B cell (primary cell): ENCODE measurements around the gene FLRT1. TPM values are rescaled to one million over a fixed set of nuclear protein-coding genes. Genes with fewer than 3 reads are reported as not detected.

ENCODE experiments used
- ATAC-seq: fragments of 200-7000 bp; cut with Tn5 transposase; one replicate; pipeline ENCODE4 v1.10.0; 2021; ENCODE audit warnings: low read depth, mild to moderate bottlenecking, moderate number of reproducible peaks, moderate library complexity
- CTCF ChIA-PET: fragments of 350-600 bp; sonication (Branson Sonifier 250); formaldehyde crosslinking; loops from one replicate; lab custom pipeline; 2021; ENCODE audit warnings: antibody characterized with exemption, inconsistent platforms; lab: Charles Lee
- POLR2A ChIA-PET: fragments of 350-600 bp; sonication (Branson Sonifier 250); formaldehyde crosslinking; loops from one replicate; lab custom pipeline; 2021; ENCODE audit warnings: antibody characterized with exemption; lab: Charles Lee
- DNase-seq: peaks from one replicate; pipeline ENCODE4 v3.0.0; 2013
- H2AFZ ChIP-seq: 2 replicates; pipeline ENCODE4 v1.6.1; 2012; ENCODE audit warnings: mild to moderate bottlenecking, low read depth, low read length; ENCODE audit not compliant: insufficient read depth, poor library complexity, severe bottlenecking
- H3K27ac ChIP-seq, 2 donors: 1 replicate in 1 of 2; 2 replicates in 1 of 2; pipeline ENCODE4 v1.5.1; 2012 to 2013; ENCODE audit warnings: low read length in 2 of 2, mild to moderate bottlenecking in 2 of 2, moderate library complexity in 1 of 2
- H3K27me3 ChIP-seq, 4 experiments: fragments of 200-600 bp in 1 of 4; sonication (generic) in 1 of 4; replicated peaks in 1 of 4; 1 replicate in 2 of 4; 2 replicates in 2 of 4; pipeline versions ENCODE4 v1.6.1 to v1.7.0; 2013 to 2016; ENCODE audit warnings: low read length in 3 of 4, mild to moderate bottlenecking in 2 of 4, mixed read lengths in 1 of 4, moderate library complexity in 1 of 4; ENCODE audit not compliant: insufficient read depth in 4 of 4, control insufficient read depth in 3 of 4; ENCODE audit errors: control extremely low read depth in 1 of 4
- H3K36me3 ChIP-seq, 2 experiments: replicated peaks in 1 of 2; 1 replicate in 1 of 2; 2 replicates in 1 of 2; pipeline versions ENCODE4 v1.6.1 to v1.7.1; 2013; ENCODE audit warnings: low read length in 1 of 2; ENCODE audit not compliant: insufficient read depth in 2 of 2, control insufficient read depth in 1 of 2; ENCODE audit errors: control extremely low read depth in 1 of 2, extremely low read depth in 1 of 2
- H3K4me1 ChIP-seq, 2 donors: fragments of 200-600 bp in 1 of 2; sonication (generic) in 1 of 2; 1 replicate in 1 of 2; 2 replicates in 1 of 2; pipeline versions ENCODE4 v1.5.1 to v1.6.1; 2013 to 2017; ENCODE audit warnings: low read length in 2 of 2; ENCODE audit not compliant: control insufficient read depth in 2 of 2, insufficient read depth in 2 of 2
- H3K4me2 ChIP-seq: replicated peaks from 2 replicates; pipeline ENCODE3; 2012; ENCODE audit warnings: mild to moderate bottlenecking, low read depth, low read length; ENCODE audit not compliant: poor library complexity, severe bottlenecking
- H3K4me3 ChIP-seq, 5 experiments: fragments of 200-600 bp in 1 of 5; sonication (generic) in 1 of 5; 1 replicate in 3 of 5; 2 replicates in 2 of 5; pipeline versions ENCODE4 v1.5.1 to v1.7.0; 2011 to 2016; ENCODE audit warnings: low read length in 4 of 5, mild to moderate bottlenecking in 4 of 5, low read depth in 2 of 5, control low read depth in 1 of 5, moderate library complexity in 1 of 5; ENCODE audit not compliant: insufficient read depth in 1 of 5; ENCODE audit errors: control extremely low read depth in 1 of 5, extremely low read depth in 1 of 5
- H3K79me2 ChIP-seq: fragments of 200-600 bp; sonication (generic); one replicate; pipeline ENCODE4 v1.6.0; 2016; ENCODE audit warnings: low read length; ENCODE audit not compliant: control insufficient read depth, insufficient read depth
- H3K9ac ChIP-seq: fragments of 200-600 bp; sonication (generic); 2 replicates; pipeline ENCODE4 v1.6.1; 2017; ENCODE audit warnings: mild to moderate bottlenecking, low read length, moderate library complexity
- H3K9me3 ChIP-seq, 3 donors: one replicate each; pipeline versions ENCODE4 v1.6.1 to v1.7.1; 2013; ENCODE audit warnings: low read length in 2 of 3; ENCODE audit not compliant: control insufficient read depth in 2 of 3, insufficient read depth in 1 of 3; ENCODE audit errors: control extremely low read depth in 1 of 3
- H4K20me1 ChIP-seq: 2 replicates; pipeline ENCODE4 v1.6.0; 2012; ENCODE audit warnings: mild to moderate bottlenecking, low read length; ENCODE audit not compliant: insufficient read depth, control insufficient read depth, poor library complexity, severe bottlenecking
- H3K27ac Mint-ChIP-seq: one replicate; pipeline ENCODE4 v1.8.0; 2021; ENCODE audit warnings: mixed read lengths
- H3K27me3 Mint-ChIP-seq: one replicate; pipeline ENCODE4 v1.8.0; 2021; ENCODE audit warnings: mixed read lengths
- H3K4me1 Mint-ChIP-seq: one replicate; pipeline ENCODE4 v1.8.0; 2021; ENCODE audit warnings: mixed read lengths
- H3K4me3 Mint-ChIP-seq: one replicate; pipeline ENCODE4 v1.8.0; 2021; ENCODE audit warnings: mixed read lengths
- H3K9me3 Mint-ChIP-seq: one replicate; pipeline ENCODE4 v1.8.0; 2022; ENCODE audit warnings: mixed read lengths; ENCODE audit not compliant: insufficient read depth
- CTCF ChIP-seq: fragments of 200-600 bp; IDR thresholded peaks from one replicate; pipeline ENCODE4 v1.8.0; 2022; ENCODE audit warnings: antibody characterized with exemption, mild to moderate bottlenecking
- EZH2 ChIP-seq: IDR thresholded peaks from 2 replicates; pipeline ENCODE4 v1.6.1; 2012; ENCODE audit warnings: borderline replicate concordance, low read depth, mild to moderate bottlenecking, moderate library complexity, low read length; ENCODE audit not compliant: insufficient read depth, poor library complexity, severe bottlenecking
- WGBS: methylation state at CpG from one replicate; pipeline ENCODE4 v1.1.5; 2013; ENCODE audit warnings: missing lambda C conversion rate; ENCODE audit not compliant: insufficient coverage; 5-methylcytosine and 5-hydroxymethylcytosine counted together
- intact Hi-C: fragments of 100-400 bp; cut with micrococcal nuclease; formaldehyde crosslinking; loops from one replicate; pipeline ENCODE4 v1.10.0; 2022
- polyA plus RNA-seq: library from polyadenylated mRNA; depleted of rRNA; stranded (reverse); fragments of >200 nt; gene quantifications from 2 replicates; pipeline ENCODE4 v1.2.3, GENCODE V29; 2012
- total RNA-seq, 2 donors: library from RNA; stranded (reverse); fragments of 120-200 nt in 1 of 2; gene quantifications; 1 replicate in 1 of 2; 2 replicates in 1 of 2; pipeline versions ENCODE4 v1.2.3 to v1.2.4, GENCODE V29; 2013 to 2022

FLRT1 gene
- total and polyA plus RNA-seq, 2 donors (not counting 1 experiment from before 2014, with no cell fraction given): not detected

- no peaks in the 10 kb centered on the region for H3K9me3 Mint-ChIP-seq
- peaks cover 56% of the 10 kb centered on the region for H4K20me1 ChIP-seq
- ATAC-seq (peak; percentile 67), DNase-seq (peak; percentile 77)
- peak overlapping the region; percentile 62 for H2AFZ ChIP-seq
- peak overlapping the region; percentile 97 for H3K4me2 ChIP-seq
- H3K4me3 Mint-ChIP-seq: peak overlapping the region; percentile 71
- H3K27me3 ChIP-seq: peaks cover 0 to 9% (median 3%) of the 10 kb centered on the region in 4 experiments
- ChIA-PET CTCF (interaction anchor here (0.7 to 4.5 kb wide), 13 partner anchors 9 to 230 kb away, joined by 3 to 102 read pairs (median 4); partner anchors contain the start of gene ZFTA), POLR2A (interaction anchor here (0.6 to 1.9 kb wide), 2 partner anchors 14 to 26 kb away, joined by 4 to 5 read pairs; partner anchors contain the start of gene OTUB1)
- peaks cover 0 to 31% of the 10 kb centered on the region in 2 experiments for H3K36me3 ChIP-seq
- H3K27me3 Mint-ChIP-seq: peaks cover 4% of the 10 kb centered on the region
- no peak overlapping the region for H3K27ac Mint-ChIP-seq
- 6% methylated on average over 56 of the region's 59 CpGs for WGBS
- peak overlapping the region; percentile 57 for H3K9ac ChIP-seq
- no peaks in the 10 kb centered on the region for H3K79me2 ChIP-seq
- H3K9me3 ChIP-seq: no peaks in the 10 kb centered on the region
- H3K4me1 Mint-ChIP-seq: peaks cover 13% of the 10 kb centered on the region
- H3K27ac ChIP-seq: no peak overlapping the region
- H3K4me1 ChIP-seq: peaks cover 21 to 26% of the 10 kb centered on the region in 2 donors
- no peak for TF ChIP-seq CTCF
- no peak for TF ChIP-seq EZH2
- intact Hi-C loops: loop anchor here (1.0 kb wide), 3 partner anchors 13 to 154 kb away; partner anchors contain the start of gene OTUB1
- H3K4me3 ChIP-seq: peak overlapping the region in 4 of 5 experiments; percentile 23 to 58 (median 48)
Measured at GRCh38 chr11:63999349-64000025, 36.2 kb upstream of the FLRT1 start.
